GM19351 (cell line): ENCODE measurements around the gene NR5A2.

Source experiments
- ATAC-seq: cut with Tn5 transposase; IDR thresholded peaks from one replicate; pipeline ENCODE4 v1.9.1; 2021; ENCODE audit warnings: mild to moderate bottlenecking, moderate library complexity; ENCODE audit not compliant: unreplicated experiment

The NR5A2 gene

DNA sequence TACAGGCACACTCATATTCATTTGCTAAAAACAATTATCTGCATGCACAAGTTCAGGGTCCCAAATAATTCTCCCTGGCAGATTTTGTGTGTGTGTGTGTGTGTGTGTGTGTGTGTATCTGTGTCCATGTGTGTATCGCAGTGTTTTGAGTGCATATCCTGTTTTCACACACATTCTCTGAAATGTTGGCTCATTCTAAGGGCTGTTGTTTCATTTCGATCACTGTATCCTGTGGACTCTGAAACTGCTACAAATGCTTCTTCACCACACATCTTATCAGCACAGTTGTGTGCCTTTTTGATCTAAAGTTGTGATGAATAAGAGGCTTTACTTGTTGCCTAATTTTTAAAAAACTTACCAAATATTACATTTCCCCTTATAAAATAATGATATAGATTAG is 34.6 kb downstream of the NR5A2 start:
- ATAC-seq: no peak

DNA sequence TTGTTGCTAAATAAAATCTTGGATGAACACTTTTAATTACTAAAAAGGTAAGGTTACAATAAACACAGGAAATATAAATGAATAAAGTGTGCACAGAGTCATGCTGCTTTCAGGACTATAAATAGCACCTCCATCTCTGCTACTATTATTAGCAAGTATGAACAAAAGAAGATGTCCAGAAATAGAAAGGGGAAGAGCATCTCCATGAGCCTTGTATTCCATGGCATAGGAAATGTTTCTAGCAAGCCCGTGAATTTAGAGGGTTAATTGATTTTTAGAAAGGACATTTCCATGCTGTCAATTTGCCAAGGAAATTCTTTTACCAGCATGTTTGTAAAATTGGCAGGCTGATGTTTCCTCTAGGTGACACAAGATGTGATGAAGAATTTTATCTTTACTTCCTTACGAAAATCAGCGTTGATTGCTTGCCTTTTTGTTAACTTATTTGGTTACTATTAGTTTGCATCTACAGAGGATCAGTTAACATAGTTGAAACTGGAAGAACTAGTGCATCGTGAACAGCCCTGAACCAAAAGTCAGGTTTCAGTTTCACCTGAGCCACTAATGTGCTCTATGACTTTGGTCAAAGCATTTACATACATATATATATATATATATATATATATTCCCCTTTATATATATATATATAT is 45.3 kb downstream of the NR5A2 start:
- peak; percentile 95 for ATAC-seq

DNA sequence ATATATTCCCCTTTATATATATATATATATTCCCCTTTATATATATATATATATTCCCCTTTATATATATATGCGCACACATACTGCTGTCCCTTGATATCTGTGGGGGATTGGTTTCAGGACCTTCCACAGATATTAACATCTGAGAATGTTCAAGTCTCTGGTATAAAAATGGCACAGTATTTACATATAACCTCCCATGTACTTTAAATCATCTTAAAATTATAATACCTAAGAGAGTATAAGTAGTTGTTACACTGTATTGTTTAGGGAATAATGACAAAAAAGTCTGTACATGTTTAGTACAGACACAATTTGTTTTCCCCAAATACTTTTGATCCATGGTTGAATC is 45.8 kb downstream of the NR5A2 start:
- peak; percentile 29 for ATAC-seq

DNA sequence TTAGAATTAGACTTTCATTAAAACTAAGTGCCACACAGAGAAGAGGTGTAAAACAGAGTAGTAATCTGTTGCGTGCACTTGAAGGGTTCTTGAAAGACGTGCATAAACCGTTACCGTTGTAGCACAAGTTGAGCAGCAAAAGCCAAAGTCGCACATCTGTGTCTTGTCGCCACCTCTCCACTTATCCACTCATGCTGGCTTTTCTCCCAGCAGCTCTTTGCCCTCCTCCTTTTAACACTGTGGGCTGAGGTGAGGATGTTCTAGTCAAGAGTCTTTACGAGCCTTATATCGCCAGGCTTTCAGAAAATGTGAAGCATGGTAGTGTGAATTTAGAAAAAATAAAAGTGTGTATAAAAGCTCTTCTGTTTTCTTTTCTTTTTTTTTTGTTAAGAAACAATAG is 48.0 kb downstream of the NR5A2 start:
- ATAC-seq: no peak

GRCh38 chr1:200075938-200076546 is 48.5 kb downstream of the NR5A2 start:
- no peak for ATAC-seq

- ATAC-seq: no peak
Measured at GRCh38 chr1:200079232-200079940, 51.9 kb downstream of the NR5A2 start.

DNA sequence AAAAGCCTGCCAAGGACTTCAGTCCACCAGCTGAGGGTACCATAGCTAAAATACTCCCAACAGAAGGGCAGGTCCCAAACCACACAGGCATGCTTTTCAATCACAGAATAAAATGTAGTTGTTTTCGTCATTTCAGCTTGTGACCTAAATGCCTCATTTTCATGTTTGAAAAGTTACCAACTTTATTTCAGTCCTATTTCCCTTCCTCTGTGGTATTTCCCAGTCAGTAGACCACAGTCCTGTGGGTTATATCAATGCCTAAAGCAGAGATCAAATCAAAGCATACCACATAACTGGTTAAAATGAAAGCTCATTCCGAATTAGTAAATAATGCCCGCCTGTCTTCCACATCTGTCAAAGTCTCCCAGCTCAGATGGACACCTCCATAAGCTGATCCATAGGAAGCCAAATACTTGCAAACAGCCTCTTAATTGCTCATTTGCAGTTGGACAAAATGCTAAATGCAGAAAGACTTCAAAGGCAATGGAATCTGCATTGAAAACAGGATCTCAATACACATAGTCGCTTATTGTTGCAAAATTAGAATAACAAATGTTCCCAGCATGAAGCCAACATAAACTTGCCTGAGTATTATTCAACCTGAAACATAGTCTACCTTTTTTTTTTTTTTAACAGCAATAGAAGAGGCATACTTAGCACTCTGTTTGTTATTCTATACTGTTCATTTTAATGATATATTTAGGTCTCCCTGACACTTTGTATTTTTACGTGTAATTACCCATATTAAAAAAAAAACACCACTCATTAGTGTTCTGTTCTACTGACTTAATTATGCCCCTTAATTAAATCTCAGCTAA is 53.9 kb downstream of the NR5A2 start:
- no peak for ATAC-seq

- no peak for ATAC-seq
Measured at GRCh38 chr1:200081969-200082245, 54.4 kb downstream of the NR5A2 start.

DNA sequence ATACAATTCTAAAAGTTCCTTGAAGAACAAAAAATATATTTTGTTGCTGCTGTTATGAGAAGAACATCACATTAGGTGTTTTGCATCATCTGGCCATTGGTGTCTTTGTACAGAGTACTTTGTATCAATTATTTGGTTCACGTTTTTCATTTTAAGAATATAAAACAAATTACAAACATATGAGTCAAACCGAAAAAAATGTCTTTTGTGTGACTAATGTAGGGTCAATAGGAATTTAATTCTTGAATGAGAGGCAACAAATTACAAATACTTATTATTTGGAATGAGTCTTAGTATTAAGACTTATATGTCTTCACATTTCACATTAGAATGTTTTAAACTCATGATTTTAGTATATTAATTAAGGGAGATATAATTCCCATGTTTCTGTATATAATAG is 54.8 kb downstream of the NR5A2 start:
- no peak for ATAC-seq

GRCh38 chr1:200090252-200091159 is 63.0 kb downstream of the NR5A2 start:
- no peak for ATAC-seq

- ATAC-seq: no peak
Measured at GRCh38 chr1:200095057-200095577, 67.6 kb downstream of the NR5A2 start.

DNA sequence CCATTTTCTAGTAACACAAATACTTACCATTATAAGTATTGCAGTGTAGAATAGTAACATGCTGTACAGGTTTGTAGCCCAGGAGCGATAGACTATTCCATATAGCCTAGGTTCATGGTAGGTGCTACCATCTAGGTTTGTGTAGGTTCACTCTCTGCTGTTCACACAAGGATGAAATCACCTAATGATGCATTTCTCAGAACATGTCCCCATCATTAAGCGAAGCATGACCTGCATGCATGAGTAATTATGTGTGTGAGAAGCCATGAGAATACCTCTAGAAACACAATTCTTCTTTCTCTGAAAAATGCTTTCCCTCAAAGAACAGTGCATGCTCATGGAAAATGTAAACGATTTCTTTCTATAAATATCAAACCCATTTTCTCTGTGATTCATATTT is 69.3 kb downstream of the NR5A2 start:
- peak; percentile 63 for ATAC-seq

- ATAC-seq: no peak
Measured at GRCh38 chr1:200099040-200099439, 71.5 kb downstream of the NR5A2 start.

DNA sequence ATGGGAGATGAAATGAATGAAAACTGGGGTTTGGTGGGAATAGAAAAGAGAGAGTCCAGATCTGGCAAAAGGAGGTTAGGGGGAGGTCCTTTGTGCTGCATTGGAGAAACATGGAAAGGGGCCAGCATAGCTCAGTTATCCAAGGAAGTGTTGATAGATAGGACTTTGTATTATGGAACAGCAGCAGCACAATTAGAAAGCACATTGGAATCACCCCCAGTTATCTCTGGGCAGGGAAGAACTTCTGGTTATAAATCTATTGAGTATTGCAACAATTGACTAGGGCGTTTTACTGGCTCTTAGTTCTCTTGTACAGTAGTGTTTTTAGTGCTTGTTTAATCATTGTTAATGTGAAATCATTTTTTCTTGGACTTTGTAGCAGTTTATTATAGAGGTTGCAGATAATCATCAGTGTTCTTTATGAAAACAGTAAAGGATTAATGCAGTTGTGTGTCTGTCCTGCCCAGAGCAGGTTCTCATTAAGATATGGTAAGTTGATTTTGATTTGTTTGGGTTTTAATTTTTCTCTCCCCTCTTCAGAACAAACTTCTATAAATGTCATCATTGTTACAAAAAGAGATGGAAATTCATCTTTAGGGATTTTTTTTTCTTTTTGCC is 76.6 kb downstream of the NR5A2 start:
- ATAC-seq: no peak

DNA sequence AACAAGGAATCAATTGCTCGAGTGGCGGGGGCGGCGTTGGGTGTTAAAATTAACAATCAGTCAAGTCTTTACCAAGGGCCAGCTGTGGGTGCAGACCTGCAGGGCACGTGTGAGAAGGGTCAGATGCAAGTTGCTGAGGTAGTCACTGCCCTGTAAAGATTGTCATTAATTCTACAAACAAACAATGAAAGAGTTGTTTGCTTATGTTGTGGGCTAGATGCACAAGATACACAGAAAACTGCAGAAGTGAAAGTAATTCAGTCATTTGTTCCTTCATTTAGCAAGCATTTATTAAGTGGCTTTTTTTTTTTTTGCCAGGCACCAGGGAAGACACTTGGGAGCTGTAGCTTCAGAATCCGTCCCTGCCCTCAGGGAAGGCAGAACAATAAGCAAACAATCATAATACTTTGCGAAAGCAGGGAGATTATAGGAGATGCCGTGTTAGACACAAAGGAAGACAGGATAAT is 79.5 kb downstream of the NR5A2 start:
- ATAC-seq: no peak

GRCh38 chr1:200108659-200109058 is 81.1 kb downstream of the NR5A2 start:
- no peak for ATAC-seq

- ATAC-seq: no peak
Measured at GRCh38 chr1:200112290-200112689, 84.8 kb downstream of the NR5A2 start.

- ATAC-seq: no peak
Measured at GRCh38 chr1:200115532-200115931, 88.0 kb downstream of the NR5A2 start.

- ATAC-seq: no peak
Measured at GRCh38 chr1:200116324-200116723, 88.8 kb downstream of the NR5A2 start.
